ENCODE results near the gene CSTF2.
"Not testable (repeated sequence)": the region's sequence is repeated elsewhere in the genome, so short reads cannot be mapped to it uniquely, and the experiment has no call there.

The CSTF2 gene

GRCh38 chrX:100819837-100820666 is at the start of gene CSTF2:
TSS of gene CSTF2 (plus strand) at chrX:100820391. CDS start at chrX:100820417, 26 bp downstream.
- DNase-seq (ENCODE audit: low read depth in 2 of 2), result peak; percentile 55 to 58

DNA sequence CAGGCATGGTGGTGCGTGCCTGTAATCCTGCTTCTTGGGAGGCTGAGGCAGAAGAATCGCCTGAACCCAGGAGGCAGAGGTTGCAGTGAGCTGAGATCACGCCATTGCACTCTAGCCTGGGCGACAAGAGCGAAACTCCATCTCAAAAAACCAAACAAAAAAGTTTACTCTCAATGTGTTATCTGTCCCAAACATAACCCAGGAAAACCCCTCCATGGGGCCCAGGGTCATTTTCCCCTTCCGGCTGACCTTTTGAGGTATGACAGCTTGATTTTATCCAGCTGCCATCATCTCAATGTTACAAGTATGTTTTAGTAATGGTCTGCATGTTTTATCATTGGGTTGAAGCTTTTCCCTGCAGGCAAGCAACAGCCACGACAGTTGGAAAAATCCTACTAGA is 23.8 kb upstream of the CSTF2 start:
- DNase-seq (ENCODE audit: low read depth in 2 of 2), result not testable (repeated sequence)

GRCh38 chrX:100797359-100797758 is 22.8 kb upstream of the CSTF2 start:
- no peak for DNase-seq (ENCODE audit: low read depth in 2 of 2)

DNA sequence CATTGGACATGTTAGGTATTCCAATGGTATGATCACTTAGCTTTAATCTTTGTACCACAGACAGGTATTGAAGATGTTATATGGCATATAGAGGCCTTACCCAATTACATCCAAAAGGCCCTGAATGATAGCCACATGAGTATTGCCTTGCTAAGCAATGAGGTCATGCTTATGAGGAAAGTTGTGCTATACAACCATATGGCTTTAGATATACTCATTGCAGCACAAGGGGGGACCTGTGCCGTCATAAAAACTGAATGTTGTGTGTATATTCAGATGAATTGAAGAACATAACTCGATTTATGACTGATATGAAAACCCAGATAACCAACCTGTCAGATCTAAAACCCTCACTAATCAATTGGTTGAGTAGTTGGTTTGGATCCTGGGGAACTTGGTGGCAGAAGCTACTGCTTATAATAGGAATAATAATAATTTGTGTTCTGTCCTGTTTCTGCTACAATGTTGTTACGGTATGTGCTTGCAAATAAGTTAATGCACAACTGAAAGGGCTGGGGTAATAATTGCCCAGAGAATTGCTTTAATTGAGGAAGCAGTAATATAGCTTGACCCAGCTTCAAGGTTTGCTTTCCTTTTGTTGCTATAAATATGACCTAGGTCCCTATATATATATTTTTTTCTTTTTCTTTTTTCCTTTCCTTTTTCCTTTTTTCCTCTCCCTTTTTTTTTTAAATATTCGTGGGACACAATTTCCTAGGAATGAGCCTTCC is 21.5 kb upstream of the CSTF2 start:
- no peak for DNase-seq (ENCODE audit: low read depth in 2 of 2)

- no peak for DNase-seq (ENCODE audit: low read depth in 2 of 2)
These were observed 17.3 kb upstream of the CSTF2 start for GRCh38 chrX:100802843-100803242.

GRCh38 chrX:100804780-100805179 is 15.4 kb upstream of the CSTF2 start:
- DNase-seq (ENCODE audit: low read depth in 2 of 2), result no peak

GRCh38 chrX:100808265-100808664 is 11.9 kb upstream of the CSTF2 start:
- not testable (repeated sequence) for DNase-seq (ENCODE audit: low read depth in 2 of 2)

- DNase-seq (ENCODE audit: low read depth in 2 of 2), result no peak
These were observed 7.7 kb upstream of the CSTF2 start for GRCh38 chrX:100812216-100813158.

DNA sequence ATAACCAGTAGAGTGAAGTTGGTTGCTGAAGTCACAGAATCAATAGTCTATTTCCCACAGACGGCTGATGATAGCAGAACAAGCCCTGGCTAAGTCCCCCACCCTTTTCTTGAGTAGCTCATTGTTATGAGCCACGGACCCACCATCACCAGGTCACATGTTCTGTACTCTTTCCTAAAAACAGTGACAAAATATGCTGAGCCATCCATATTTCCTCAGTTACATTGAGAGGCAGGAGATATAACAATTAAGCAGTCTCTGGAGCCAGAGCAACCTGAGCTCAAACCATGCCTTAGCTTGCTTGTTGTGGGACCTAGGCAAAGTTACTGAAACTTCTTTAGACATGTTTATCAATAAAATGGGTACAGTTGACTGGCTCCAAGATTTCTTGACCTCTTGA is 2.9 kb upstream of the CSTF2 start:
- DNase-seq (ENCODE audit: low read depth in 2 of 2), result no peak

GRCh38 chrX:100819534-100819836 is 706 bp upstream of the CSTF2 start:
- DNase-seq (ENCODE audit: low read depth in 2 of 2), result no peak

- no peak for DNase-seq (ENCODE audit: low read depth in 2 of 2)
These were observed 9.5 kb downstream of the CSTF2 start for GRCh38 chrX:100829730-100830129.

- DNase-seq (ENCODE audit: low read depth in 2 of 2), result no peak
These were observed 10.0 kb downstream of the CSTF2 start for GRCh38 chrX:100830143-100830542.

DNA sequence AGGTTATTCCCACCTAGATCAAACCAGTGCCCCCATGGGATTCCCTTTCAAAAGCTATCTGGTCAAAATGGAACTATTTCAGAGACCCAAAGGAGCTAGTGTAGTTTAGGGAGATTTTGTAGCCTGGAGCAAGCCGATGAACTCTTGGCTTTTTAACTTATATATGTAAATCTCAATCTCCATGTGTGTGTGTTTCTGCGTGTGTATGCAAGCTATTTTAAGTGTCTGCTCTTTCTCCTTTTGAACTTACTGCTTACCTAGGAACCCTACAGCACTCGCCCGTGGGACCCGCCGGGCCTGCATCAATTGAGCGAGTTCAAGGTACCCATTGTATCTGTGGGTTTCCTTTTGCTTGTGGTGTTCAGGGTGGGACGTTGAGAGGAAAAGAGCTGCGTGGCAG is 10.4 kb downstream of the CSTF2 start:
- no peak for DNase-seq (ENCODE audit: low read depth in 2 of 2)

DNA sequence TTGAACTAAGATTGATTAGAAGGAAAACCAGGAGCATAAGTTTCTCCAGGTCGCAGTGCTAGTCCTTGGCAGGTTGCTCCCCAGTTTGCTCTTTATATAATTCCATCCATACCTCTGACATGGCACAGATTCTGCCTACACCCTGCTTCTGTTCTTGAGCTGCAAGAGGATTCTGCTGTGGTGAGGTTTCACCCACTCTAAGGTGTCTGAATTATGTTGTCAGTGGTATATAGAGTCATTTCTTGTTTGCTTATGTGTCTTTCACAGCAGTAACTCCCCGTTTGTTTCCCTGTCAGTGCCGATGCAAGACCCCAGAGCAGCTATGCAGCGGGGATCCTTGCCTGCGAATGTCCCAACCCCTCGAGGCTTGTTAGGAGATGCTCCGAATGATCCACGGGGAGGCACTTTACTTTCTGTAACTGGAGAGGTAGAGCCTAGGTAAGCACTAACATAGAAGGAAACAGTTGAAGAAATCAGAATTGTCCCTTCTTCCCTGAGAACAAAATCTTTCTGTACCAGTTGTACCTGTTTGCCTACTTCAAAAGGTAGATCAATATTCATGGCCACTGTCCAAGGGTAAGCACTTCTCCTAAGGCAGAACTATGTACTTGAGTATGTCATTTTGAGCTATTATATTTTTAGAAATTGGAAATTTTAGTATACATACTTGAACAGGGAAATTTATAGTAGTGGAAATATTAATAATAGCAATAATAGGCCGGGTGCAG is 11.2 kb downstream of the CSTF2 start:
- no peak for DNase-seq (ENCODE audit: low read depth in 2 of 2)

DNA sequence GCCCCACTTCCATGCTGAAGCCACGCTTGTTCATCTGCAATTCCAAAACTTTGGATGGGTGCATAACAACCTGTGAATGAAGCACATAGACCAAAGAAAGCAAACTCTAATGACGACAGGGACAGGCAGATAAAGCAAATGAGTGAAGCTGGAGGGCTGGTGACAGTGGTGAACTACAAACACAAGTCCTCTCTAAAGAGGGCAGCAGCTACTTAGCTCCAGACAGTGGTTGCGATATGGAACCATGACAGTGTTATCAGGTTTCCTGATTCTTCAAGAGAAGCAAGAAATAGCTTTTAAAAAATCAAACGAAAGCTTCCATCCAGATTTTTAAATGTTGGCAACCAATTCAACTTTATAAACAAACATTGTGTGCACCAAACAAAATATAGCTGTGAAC is 30.1 kb downstream of the CSTF2 start:
- DNase-seq (ENCODE audit: low read depth in 2 of 2), result no peak

GRCh38 chrX:100852810-100853209 is 32.6 kb downstream of the CSTF2 start:
- DNase-seq (ENCODE audit: low read depth in 2 of 2), result no peak

DNA sequence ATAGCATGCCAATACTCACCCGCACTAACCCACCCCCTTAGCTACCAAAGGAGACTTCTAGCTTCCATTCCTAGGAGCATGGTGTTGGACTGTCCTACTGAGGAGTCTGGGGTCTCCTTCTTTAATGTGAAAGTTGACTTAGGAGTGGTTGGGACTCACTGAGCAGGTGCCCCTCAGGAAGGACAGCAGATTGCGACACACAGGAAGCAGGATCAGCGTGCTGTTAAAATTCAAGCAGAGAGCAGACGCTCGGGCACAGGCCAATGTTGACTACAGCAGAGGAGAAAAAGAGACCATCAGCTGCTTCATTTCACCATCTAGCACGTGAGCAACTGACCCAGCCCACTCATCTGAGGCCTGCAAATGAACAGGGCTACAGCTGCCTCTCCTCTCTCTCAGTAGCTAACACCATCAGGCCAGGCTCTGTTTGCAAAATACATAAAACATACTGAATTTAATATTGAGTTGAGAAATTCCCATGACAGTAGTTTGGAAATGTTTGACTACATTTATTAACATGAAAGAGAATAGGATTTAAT is 43.2 kb downstream of the CSTF2 start:
- no peak for DNase-seq (ENCODE audit: low read depth in 2 of 2)

DNA sequence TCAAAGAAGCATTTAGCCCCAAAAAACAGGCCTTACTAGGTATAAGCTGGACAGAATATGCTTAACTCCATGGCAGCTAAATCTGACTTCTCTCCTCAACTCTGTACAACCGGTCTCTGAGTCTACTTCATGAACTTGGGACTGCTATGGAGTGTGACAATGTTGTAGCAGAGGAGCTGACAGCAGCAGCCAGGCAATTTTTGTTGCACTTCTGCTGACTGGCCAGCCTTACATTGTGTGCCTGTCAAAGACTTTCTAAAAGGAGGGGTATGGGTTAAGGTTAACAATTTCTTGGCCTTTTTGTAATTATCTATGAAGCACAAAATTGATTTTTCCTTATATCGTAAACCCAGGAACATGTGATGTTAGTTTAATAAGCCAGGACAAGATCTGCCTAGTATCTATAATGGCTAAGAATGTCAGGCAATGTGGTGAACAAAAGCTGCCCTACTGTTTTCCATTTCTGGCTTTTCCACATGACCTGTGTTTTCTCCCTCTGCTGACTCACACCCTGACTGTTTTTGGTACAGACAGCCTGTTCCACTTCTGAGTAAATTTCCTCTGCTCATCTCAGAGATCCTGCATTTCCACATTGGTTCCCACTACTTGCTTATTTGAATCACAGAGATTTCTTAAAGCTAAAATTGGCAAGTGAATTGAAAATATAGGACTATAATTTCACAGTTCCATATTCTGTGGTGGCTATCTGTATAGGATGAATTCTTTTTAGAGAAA is 44.6 kb downstream of the CSTF2 start:
- DNase-seq (ENCODE audit: low read depth in 2 of 2), result no peak

GRCh38 chrX:100868273-100868672 is 48.1 kb downstream of the CSTF2 start:
- no peak for DNase-seq (ENCODE audit: low read depth in 2 of 2)

DNA sequence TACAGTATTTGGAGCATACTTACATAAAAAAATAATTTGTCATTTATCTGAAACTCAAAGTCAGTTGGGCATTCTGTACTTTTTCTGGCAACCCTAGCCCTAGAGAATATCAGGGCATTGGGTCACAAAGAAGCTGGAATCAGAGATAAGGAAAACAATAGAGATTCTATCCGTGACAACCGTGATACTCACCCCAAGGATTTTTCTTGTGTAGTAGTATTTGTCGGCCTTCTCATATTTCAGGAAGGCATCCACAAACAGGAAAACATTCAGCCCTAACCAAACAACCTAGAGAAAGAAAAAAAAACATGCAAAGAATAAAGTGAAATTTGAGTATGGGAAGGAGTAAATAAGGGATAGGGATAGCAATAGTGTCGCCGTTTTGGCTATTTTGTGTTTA is 50.3 kb downstream of the CSTF2 start:
- no peak for DNase-seq (ENCODE audit: low read depth in 2 of 2)
